ENCODE measurements around the gene JMJD7.

Gene JMJD7

GRCh38 chr15:41885321-41885720, 57.4 kb downstream of the JMJD7 start:
- DNase-seq = no peak

GRCh38 chr15:41885841-41886240, 57.9 kb downstream of the JMJD7 start:
- DNase-seq = no peak

DNA sequence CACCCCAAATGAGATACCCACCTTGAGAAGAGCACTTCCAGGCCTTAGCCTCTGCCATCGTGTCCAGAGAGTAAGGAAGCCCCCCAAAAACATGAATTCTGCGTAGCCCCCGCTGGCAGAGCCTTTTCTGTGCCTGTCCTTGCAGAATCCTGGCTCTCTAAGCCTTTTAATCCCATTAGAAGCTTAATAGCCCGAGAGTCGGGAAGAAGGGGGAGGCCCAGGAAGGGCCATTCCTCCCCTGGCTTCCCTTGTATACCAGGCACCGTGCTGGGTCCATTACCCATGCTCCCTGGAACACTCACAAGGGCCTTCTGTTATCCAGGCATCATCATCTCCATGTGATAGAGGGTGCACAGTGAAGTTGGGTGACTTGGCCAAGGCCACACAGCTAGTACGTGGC, 58.8 kb downstream of the JMJD7 start:
- no peak for DNase-seq

DNA sequence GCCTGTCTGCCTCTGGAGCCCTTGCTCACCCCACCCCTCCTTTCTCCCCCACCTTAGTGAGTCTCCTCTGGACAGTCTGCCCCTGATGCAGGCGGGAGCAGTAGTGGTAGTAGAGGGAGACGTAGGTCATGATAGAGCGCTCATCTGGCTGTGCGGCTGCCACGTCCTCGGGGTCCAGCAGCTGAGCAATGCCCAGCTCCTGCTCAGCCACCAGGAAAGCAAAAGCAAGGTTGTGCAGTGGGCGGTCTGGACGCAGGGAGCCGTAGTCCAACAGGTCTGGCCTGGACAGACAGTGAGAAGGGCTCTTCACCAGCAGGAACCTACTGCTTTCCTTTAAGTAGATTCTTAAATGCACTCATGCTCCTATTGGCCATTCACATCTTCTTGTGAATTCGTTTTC, 59.3 kb downstream of the JMJD7 start:
- no peak for DNase-seq
